Subcutaneous adipose tissue (tissue), 4 donors: ENCODE data around the gene SPATS1. TPM values are rescaled to one million over a fixed set of nuclear protein-coding genes. Genes with fewer than 3 reads are reported as not detected.

Source experiments
- total RNA-seq, 4 donors: library from RNA; depleted of rRNA; stranded (reverse); fragments of >200 nt; gene quantifications; one replicate each; pipeline ENCODE4 v1.1.0, GENCODE V29; 2016
- TF ChIP-seq, protein P1 (sequence below): fragments of 450-650 bp; IDR thresholded peaks from one replicate; pipeline ENCODE4 v1.5.1; 2016; ENCODE audit warnings: low read depth, mild to moderate bottlenecking, control low read depth, antibody characterized with exemption, moderate library complexity

Gene SPATS1
- total RNA-seq = not detected

DNA sequence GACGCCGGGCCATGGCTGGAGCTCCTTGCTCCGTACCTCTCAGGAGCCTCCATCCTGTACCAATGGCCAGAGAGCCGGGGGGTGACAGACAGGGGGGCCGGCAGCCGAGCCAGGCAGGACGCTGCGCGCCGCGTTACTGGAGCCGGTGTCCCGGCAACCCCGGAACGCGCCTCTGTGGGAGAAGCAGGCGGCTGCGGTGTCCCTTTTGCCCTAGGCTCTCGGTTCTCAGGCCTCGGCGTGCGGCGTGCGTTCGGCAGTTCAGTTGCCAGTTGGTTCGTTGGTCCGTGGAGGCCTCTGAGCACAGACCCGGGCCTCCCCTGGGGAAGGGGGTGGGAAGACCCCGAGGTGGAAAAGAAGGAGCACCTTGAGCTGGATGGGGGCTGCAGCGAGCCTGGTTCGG lies at the start of gene SPATS1:
Gene SPATS1, plus strand, starts transcription at position 162 of the 400 bp plus-strand sequence. CDS start 446 bp downstream, outside the sequence.
- TF ChIP-seq, protein P1, sequence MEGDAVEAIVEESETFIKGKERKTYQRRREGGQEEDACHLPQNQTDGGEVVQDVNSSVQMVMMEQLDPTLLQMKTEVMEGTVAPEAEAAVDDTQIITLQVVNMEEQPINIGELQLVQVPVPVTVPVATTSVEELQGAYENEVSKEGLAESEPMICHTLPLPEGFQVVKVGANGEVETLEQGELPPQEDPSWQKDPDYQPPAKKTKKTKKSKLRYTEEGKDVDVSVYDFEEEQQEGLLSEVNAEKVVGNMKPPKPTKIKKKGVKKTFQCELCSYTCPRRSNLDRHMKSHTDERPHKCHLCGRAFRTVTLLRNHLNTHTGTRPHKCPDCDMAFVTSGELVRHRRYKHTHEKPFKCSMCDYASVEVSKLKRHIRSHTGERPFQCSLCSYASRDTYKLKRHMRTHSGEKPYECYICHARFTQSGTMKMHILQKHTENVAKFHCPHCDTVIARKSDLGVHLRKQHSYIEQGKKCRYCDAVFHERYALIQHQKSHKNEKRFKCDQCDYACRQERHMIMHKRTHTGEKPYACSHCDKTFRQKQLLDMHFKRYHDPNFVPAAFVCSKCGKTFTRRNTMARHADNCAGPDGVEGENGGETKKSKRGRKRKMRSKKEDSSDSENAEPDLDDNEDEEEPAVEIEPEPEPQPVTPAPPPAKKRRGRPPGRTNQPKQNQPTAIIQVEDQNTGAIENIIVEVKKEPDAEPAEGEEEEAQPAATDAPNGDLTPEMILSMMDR = no peak

DNA sequence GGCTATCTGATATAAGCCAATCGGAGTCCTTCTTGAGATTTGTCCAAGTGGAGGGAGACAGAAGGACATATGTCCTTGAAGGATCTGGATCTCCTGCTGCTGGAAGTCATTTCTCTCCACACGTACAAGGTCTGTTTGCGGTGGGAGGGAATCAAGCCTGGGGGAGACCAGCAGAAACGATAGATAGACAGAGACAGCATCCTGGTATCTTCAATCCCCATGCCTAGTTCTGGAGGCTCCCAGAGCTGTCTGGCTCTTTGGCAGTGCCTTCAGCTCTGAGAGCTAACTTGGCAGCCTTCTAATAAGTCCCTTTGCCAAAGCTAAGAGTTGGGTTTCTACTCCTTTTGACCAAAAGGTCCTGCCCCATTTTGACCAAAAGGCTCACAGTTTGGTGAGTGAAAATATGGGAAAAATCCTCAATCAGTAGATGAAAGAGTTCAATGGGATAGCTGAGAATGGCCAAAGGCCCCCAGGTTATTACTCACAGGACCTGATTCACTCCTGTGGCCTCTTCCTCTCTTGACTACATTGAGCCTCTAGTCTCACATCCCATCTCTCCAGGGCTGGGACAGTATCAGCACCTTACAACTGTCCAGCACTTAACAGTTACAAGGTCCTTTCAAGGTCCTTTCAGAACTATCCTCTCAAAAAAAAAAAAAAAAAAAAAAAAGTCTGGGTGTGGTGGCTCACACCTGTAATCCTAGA lies 49.6 kb upstream of the SPATS1 start:
- TF ChIP-seq, protein P1 = no peak

GRCh38 chr6:44294832-44295791 lies 47.3 kb upstream of the SPATS1 start:
- TF ChIP-seq, protein P1 = no peak

GRCh38 chr6:44297063-44298038 lies 45.1 kb upstream of the SPATS1 start:
- TF ChIP-seq, protein P1 = no peak

DNA sequence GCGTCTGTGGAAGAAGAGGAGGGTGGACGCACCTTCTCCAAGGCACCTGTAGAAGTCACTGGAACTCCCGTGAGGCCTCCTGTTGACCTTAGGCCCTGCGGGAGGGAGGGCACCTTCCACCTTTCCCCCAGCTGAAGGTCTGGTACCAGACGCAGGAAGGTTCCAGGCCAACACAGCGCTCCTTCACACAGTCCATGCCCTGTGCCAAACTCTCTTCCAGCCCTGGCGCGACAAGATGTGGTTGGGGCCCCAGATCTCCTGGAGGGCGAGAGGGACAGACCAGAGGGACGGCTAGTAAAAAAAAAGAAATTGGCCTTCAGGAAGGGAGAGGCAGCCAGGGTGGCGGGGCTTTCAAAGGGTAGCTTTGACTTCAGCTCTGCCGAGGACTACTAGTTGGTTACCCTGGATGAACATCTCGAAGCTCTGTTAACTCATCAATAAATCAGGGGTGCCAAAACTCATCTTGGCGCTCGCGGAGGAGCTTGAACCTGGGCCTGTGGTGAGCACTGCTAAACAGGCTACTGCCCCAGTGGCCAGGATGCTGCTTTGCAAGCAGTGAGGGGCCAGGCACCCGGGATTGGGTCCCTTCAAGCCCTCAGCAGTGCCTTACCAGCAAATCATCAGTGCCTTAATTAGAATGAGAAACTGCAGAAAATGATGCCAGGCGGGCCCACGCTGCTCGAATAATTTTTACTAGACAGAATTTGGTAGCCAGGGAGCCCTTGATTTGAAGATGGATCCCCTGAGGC lies 44.2 kb upstream of the SPATS1 start:
- TF ChIP-seq, protein P1 = no peak

DNA sequence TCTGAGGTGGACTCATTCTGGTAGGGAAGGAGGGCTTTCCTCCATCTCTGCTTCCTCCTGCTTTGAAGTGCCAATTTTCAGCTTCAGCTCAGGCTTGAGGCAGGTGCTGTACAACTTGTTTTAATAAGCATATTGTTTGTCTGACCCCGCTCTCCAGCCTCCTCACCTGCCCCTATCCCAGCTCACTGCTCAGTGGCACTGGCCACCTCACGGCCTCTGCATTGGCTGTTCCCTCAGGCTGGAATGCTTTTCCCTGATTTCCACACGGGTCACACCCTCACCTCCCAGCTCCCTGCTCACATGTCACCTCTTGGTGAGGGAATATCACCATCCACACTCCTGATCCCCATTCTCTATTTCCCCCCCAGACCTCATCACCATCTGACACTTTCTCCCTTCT lies 43.6 kb upstream of the SPATS1 start:
- TF ChIP-seq, protein P1 = no peak
